ENCODE results near the gene CDK9.
"Not testable (repeated sequence)": the region's sequence is repeated elsewhere in the genome, so short reads cannot be mapped to it uniquely, and the experiment has no call there.

The CDK9 gene

DNA sequence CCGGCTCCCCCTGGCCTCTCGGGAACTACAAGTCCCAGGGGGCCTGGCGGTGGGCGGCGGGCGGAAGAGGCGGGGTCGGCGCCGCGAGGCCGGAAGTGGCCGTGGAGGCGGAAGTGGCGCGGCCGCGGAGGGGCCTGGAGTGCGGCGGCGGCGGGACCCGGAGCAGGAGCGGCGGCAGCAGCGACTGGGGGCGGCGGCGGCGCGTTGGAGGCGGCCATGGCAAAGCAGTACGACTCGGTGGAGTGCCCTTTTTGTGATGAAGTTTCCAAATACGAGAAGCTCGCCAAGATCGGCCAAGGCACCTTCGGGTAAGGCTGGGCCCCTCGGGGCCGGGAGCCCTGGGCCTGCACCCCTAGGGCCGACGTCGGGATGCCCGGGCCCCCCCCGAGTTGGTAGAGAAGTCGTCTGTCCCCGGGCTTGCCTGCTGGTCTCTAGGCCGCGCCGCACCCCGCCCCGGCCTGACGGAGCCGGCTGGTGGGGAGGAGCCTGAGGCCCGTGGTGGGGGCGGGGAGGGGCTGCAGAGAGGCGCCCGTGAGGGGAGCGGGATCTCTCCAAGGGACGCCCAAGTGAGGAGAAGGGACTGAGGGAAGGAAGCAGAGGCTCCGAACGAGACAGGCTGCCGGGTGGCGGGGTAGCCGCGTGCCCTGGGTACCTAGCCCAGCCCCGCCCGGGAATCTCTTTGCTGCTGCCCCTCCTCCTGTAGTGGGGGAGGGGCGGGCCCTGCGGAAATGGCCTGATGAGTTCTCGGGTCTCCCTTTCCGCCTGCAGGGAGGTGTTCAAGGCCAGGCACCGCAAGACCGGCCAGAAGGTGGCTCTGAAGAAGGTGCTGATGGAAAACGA, at the start of gene CDK9:
Gene CDK9, plus strand, starts transcription at position 102 of the 840 bp plus-strand sequence. Its CDS starts 115 bp downstream, at position 217.
- DNase-seq (ENCODE audit: low read depth in 1 of 2, low spot score in 1 of 2), result peak; percentile 87 to 93

DNA sequence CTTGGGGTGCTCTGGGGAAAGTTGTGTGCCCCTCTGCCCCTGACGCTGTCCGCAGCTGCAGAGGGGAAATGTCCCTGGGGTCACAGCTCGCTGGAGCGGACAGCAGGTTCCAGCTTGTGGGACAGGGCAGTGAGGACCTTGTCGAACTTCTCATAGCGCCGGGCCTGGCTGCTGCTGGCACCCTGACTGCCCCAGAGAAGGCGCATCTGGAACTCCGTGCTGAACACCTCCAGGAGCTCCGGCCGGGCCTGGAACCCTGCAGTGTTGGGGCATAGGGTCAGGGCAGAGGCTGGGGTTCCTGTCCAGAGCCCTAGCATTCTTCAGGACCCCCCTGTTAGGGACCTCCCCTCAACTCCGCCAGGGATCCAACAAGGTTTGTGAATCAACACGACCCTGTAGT, 47.2 kb upstream of the CDK9 start:
- no peak for DNase-seq (ENCODE audit: low read depth in 1 of 2, low spot score in 1 of 2)

DNA sequence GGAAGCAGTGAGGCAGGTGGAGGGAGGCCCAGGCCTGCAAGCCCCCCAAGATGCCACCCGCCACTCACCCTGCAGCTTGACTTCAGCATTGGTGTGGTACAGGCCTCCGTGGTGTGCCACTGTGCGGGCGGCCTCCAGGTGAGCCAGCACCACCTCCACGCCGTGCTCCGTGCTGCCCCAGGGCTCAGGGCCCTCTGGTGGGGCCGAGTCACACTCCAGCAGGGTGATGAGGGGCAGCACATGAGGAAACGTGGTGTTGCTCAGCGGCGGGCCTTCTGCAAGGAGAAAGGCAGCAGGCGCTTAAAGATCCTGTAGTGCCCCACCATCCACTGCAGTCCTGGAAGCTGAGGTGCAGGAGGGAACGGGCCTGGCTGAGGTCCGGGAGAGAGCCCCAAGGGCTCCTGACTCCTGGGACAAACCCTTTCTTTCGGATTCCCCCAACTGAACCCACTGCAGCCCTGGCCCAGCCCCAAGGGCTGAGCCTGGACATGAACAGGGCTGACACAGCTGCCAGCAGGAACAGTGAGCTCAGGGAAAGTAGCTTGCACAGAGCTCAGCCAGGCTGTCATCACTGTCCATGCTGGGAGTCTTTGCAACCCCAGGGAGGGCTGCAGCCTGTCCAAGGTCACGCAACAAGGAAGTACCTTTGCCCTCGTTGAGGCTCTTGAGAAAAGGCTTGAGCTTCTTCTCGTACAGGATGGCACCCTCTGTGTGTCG, 46.1 kb upstream of the CDK9 start:
- no peak for DNase-seq (ENCODE audit: low read depth in 1 of 2, low spot score in 1 of 2)

DNA sequence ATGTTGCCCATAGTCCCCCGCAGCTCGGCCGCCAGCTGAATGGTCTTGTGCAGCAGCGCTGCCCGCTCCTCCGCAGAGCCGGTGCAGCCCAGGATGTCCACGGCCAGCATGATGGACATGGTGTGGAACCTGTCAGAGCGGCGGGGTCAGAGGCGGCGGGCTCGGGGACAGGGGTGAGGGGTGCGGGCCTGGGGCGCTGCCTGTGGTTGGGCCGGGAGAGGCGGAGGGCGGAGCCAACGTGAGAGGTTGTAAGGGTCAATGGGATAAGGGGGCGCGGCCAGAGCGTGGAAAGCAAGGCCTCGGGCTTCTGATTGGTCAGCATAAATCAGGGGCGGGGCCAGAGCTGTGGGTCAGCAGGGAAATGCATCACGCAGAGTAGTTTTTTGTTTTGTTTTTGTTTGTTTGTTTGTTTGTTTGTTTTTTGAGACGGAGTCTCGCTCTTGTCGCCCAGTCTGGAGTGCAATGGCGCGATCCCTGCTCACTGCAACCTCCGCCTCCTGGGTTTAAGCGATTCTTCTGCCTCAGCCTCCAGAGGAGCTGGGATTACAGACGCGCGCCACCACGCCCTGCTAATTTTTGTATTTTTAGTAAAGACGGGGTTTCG, 43.9 kb upstream of the CDK9 start:
- DNase-seq (ENCODE audit: low read depth in 1 of 2, low spot score in 1 of 2), result no peak

DNA sequence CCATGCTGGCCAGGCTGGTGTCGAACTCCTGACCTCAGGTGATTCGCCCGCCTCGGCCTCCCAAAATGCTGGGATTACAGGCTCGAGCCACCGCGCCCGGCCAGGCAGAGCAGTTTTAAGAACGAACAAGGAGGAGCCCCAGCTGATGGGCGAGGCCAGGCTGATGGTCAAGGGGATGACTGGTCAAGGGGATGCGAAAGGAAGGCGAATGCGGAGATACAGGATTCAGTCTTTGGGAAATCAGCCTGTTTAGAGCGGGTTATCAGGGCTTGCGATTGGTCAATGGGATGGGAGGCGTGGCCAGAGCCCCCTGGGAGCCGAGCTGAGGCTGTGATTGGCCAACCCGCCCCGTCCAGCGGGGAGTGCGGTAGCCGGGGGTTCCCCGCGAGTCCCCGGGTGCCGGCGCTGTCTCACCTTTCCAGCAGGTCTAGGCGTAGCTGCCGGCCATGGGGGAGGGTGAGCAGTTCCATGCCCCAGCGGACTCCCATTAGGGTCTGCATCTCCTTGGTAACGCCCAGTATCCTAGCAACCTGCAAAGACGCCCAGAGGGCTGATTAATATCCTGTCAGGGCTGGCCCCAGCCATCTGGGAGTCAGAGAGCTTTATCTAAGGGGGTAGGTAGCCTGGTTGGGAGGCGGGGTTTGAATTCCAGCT, 43.3 kb upstream of the CDK9 start:
- DNase-seq (ENCODE audit: low read depth in 1 of 2, low spot score in 1 of 2), result no peak

DNA sequence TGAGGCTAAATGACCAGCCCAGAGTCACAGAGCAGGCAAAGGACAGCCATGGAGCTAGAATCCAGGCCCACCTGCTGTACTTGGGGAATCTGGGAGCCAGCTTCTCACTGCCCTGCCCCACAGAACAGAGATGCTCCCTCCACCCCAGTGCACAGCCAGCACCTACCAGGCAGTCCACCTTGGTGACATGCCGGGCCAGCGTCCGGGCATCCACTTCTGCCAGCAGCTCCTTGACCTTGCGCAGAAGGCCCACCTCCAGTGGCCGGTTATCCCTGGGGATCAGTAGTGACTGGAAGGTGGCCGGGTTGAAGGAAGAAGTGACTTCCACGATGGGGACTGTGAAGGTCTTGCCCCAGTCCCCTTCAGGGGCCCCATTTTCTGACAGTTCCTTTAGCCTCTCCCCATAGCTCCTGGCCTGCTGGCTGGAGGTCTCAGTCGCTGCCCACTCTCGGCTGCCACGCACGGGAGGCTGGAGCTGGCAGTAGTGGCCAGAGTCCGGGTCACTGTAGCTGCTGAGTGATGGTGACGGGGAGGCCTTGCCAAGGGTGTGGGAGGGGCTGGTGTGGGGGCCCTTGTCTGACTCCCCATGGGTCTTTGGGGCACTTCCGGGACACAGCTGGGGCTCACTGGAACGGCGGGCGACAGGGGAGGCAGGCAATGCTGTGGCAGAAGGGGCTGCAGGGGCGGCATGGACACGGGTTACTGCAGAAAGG, 41.3 kb upstream of the CDK9 start:
- no peak for DNase-seq (ENCODE audit: low read depth in 1 of 2, low spot score in 1 of 2)

DNA sequence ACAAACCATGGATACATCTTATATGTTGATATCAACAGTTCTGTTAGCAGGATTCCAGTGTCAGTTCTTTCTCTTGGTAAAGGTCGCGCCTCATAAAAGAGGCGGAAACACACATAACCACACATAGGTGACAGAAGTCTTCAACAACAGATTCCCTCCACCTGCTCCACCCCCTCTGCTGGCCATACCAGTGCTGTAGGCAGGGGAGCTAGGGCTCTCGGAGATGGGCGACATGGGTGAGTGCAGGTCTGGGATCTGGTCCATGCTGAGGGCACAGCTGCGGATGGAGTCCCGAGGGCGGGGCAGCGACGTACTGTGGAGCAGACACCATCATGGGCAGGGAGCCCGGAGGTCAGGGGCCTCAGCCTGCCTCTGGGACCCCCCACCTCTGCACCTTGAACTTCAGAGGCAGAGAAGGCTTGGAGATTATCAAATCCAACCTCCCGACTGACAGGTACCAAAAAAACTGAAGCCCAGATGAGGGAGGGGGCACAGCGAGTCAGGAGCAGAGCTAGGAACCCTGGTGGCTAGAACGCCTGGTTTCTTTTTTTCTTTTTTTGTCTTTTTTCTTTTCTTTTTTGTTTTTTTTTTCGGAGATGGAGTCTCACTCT, 38.8 kb upstream of the CDK9 start:
- no peak for DNase-seq (ENCODE audit: low read depth in 1 of 2, low spot score in 1 of 2)

DNA sequence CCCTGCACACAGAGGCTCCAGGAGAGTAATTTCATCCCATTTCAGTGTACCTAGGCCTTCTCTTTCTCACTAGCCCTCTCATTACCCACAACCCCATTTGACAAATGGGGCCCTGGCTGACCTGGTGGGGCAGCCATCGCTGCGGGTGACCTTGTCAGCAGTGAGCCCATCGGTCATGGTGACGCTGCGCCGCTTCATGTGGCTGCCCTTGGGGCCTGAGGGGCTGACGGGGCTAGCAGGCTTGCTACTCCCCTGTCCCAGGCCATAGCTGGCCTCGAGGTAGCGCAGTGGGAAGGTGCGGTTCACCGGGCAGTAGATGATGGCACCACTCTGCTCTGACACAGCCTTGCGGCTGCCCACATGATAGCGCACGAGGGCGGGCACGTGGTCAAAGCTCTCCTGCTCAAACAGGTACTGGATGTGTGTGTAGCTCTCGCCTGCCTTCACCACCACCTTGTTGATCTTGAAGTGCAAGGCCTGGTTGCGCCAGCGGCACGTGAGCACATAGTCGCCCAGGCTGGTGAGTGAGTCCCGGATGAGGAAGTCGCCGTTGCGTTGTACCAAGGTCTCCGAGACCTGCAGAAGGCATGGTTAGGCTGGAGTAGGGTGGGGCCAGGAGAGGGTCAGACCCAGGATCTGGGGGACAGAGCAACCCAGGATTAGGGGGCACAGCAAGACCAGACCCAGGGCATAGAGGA, 36.6 kb upstream of the CDK9 start:
- no peak for DNase-seq (ENCODE audit: low read depth in 1 of 2, low spot score in 1 of 2)

DNA sequence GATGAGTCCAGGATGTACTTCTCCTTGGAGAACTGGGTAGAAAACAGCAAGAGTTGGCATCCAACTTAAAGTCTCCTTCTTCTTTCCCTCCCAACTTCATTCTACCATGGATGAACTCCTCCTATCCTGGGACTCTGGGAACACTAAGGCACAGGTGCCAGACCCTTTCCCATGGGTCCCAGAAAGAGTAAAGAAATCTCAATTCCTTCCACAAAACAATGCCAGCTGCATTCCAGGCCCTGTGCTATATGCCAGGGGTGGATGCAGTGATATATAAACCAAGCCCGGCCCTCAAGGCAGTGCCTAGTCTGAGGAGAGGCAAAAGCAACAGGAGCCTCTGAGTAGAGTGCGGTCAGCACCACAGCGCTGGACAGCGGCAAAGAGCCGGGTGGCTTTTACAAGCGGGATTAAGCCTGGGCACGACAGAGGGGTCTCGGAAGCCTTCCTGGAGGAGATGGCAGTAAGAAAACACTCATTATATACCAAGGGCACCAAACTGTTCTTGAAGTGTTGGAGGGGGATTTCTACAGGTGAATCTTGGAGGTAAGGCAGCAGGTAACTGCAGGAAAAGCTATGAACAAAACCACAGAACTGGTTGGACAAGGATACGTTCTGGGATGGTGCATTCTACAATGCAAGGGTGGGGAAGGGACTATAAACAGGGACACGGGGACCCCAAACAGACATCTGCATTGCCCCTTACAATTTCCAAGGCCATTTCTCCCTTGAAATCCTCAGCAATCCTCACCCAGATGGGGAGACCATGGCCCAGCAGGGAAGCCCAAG, 34.4 kb upstream of the CDK9 start:
- DNase-seq (ENCODE audit: low read depth in 1 of 2, low spot score in 1 of 2), result no peak

DNA sequence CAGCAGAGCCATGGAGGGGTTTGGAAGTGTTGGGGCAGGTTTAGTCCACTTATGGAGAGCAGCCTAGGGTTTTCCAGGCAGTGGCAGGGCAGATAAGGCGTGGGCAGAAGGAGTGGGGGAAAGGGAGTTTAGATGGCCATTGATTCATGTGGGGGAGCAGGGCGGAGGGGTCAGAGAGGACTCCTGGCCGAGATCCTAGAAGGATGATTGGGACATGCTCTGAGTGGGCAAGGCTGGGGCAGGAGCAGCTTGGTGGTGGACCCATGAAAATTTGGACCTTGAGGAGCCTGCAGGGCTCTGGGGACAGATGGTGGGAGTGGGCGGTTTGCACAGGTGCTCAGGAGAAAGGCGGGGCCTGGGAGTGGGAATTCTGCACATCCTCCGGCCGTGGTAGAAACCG, 32.7 kb upstream of the CDK9 start:
- no peak for DNase-seq (ENCODE audit: low read depth in 1 of 2, low spot score in 1 of 2)

DNA sequence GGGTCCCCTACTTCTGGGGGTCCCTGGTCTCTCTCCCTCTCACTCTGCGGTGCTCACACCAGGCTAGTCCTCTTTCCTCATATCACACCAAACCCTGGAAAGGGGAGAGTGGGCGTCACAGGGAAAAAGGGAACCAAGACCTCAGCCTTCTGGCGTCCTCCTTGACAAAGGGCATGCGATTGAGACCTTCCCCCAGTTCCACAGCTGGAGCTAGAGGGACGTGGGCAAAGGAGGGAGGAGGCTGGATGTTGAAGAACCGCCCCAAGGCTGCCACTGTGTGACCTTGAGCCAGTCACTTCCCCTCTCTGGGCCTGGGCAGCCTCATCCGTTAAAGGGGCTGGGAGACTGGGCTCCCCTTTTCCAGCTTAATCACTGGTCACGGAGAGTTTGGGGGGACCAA, 32.2 kb upstream of the CDK9 start:
- DNase-seq (ENCODE audit: low read depth in 1 of 2, low spot score in 1 of 2), result no peak

DNA sequence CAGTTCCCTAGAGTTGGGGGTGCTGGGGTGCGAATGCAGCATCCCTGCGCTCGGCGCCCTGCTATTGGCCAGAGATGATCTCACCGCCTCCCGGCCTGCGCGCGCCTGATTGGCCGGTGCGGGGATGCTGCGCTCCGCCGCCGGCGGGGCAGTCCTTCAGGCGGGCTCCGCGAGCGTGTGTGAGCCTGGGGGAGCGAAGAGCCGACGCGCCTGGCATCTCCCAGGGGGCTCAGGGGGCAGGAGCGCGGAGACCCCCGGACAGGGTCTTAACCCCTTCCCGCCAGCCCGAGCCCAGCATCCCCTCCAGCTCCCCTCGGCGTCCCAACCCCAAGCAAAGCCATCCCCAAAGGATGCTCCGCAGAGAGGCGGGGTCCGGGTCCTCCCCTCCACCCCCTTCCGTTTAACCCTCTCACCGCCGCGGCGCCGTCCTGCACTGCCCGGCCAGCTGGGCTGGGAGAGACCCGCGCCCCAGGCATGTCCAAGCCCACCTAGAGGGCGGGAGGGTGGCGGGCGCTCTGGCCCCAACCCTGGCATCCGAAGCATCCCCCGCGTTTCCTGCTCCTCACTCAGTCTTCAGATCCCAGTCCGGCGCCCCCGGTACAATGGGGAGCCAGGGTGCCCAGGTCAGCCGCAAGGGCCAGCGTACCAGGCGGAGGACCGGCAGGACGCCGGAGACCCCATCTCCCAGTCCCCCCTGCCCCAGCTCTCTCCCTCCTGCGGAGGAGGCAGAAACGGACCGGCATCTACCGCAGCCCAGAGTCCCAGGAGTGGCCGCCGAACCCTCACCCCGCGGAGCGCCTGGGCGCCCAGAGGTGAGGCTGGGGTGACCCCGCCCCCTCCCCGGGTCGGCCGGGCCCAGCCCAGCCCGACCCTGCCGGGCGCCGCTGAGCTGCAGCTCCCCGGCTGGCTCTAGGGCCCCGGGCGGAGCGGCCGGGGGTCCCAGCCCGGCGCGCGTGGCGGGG, 31.5 kb upstream of the CDK9 start:
- no peak for DNase-seq (ENCODE audit: low read depth in 1 of 2, low spot score in 1 of 2)

DNA sequence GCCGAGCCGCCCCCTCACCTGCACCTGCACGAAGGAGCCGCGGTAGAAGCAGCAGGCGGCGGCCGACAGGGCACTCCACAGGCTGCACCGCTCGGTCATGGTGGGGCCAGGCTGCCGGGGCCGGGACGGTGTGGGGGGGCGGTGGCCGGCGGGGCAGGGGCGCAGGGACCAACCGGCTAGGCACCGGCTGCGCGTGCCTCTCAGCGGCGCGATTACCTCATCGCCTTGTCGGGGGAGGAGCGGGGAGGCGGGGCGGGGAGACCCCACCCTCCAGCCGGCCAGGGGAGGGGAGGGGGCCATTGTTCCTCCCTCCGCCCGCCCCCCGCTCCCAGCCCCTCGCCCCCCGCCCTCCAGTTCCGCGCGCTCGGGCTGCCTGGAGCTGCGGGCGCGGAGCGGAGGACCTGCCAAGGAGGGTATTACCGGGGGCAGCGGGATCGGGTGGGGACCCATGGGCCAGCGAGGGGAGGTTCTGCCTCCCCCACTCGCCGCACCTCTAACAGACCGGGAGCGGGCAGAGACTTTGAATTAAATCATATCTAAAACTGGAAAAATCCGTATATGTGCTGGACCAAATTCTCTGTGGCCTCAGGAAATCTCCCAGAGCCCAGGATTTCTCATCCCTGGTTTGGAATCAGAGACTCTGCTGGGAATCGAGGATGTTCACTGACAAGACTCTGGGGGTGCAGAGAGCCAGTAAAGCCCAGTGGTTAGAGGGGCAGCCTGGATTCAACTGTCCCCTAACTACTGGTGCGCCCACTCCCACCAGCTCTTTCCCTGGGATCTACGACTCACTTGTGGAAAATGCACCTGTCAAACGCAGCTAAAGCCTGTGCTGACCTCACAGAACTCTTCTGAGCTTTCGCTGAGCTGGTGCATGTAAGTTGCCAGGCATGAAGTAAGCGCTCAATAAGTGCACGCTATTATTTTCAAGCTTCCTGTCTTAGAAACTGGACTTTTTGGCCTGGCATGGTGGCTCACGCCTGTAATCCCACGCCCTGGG, 30.5 kb upstream of the CDK9 start:
- DNase-seq (ENCODE audit: low read depth in 1 of 2, low spot score in 1 of 2), result no peak

DNA sequence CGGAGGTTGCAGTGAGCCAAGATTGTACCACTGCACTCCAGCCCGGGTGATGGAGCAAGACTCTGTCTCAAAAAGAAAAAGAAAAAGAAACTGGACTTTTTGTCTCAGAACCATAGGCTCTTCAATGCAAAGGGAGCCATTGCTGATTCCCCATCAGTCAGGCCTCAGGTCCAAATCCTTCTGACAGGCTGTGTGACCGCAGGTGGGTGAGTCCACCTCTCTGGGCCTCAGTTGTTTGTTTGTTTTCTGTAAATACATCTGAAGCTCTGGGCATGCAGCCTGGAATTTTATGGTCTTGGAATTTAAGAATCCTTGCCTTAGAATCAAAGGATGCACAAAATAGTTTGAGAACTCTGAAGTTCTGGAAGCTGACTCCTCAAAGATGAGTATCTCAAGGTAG, 29.6 kb upstream of the CDK9 start:
- no peak for DNase-seq (ENCODE audit: low read depth in 1 of 2, low spot score in 1 of 2)

DNA sequence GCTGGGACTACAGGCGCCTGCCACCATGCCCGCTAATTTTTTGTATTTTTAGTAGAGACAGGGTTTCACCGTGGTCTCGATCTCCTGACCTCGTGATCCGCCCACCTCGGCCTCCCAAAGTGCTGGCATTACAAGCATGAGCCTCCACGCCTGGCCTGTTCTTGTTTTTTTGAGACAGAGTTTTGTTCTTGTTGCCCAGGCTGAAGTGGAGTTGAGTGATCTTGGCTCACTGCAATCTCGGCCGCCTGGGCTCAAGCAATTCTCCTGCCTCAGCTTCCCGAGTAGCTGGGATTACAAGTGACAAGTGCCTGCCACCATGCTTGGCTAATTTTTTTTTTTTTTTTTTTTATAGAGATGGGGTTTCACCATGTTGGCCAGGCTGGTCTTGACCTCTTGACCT, 29.1 kb upstream of the CDK9 start:
- DNase-seq (ENCODE audit: low read depth in 1 of 2, low spot score in 1 of 2), result not testable (repeated sequence)

DNA sequence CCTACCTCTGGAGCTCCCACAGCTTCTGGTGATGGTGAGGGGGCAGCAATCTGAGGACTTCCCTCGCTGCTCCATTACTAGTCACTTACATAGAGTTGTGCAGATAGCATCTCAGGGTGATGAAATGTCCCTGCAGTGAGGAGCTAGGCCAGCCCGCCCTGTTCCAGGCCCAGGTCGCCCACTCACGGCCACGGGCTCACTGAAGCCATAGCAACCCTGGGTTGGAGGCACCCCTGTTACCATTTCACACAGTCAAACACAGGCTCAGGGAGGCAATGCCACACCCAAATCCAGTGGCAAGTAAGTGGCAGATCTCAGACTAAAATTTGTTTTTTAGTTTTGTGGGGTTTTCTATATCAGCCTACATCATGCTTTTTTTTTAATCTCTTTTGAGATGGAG, 27.0 kb upstream of the CDK9 start:
- no peak for DNase-seq (ENCODE audit: low read depth in 1 of 2, low spot score in 1 of 2)

DNA sequence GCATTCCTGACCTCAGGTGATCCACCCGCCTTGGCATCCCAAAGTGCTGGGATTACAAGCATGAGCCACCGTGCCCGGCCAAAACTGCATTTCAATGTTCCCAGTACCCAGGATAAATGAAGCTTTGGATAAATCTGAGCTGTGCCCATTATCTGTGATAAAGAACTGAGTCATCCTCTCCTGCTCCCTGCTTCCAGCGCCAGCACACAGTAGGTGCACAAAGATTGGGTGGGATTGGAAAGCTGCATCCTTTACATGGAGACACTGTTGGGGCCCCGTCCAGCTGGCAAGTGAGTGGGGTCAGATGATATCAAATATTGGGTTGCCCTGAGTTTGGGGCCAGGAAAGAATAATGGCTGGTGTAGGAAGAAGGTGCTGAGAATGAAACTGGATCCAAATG, 24.8 kb upstream of the CDK9 start:
- DNase-seq (ENCODE audit: low read depth in 1 of 2, low spot score in 1 of 2), result no peak
